OCI-LY7 (cell line): ENCODE data around the gene AGBL4.

Experiments
- CTCF ChIP-seq: fragments of 200-600 bp; sonication (generic); conservative IDR thresholded peaks from 2 replicates; pipeline ENCODE4 v1.5.1; 2014; ENCODE audit warnings: mild to moderate bottlenecking, antibody characterized with exemption, low read length, moderate library complexity, mixed read lengths
- EZH2phosphoT487 ChIP-seq: fragments of 200-600 bp; sonication (generic); IDR thresholded peaks from 2 replicates; pipeline ENCODE4 v1.6.1; 2018; ENCODE audit warnings: low read depth, borderline replicate concordance, mild to moderate bottlenecking, mixed run types, antibody characterized with exemption, low read length, moderate library complexity, mixed read lengths

GRCh38 chr1:48943393-48943792 lies 1080.4 kb downstream of the AGBL4 start:
- no peak for TF ChIP-seq CTCF
- no peak for TF ChIP-seq EZH2phosphoT487
